Endothelial cell of umbilical vein (primary cell): ENCODE measurements around the gene DISP1. TPM values are rescaled to one million over a fixed set of nuclear protein-coding genes. Genes with fewer than 3 reads are reported as not detected.

Experiments used
- BruUV-seq: library from RNA; stranded (reverse); fragments of 400-500 nt; replicated peaks from 2 replicates; lab custom pipeline; 2021; lab: Mats Ljungman, UMichigan
- CTCF ChIA-PET: fragments of 300-600, 350-600 bp; sonication (Branson Sonifier 250); formaldehyde crosslinking; loops from one replicate; lab custom pipeline; 2021; ENCODE audit warnings: antibody characterized with exemption, inconsistent platforms; lab: Charles Lee
- POLR2A ChIA-PET: fragments of 300-600, 350-600 bp; sonication (Branson Sonifier 250); formaldehyde crosslinking; loops from one replicate; lab custom pipeline; 2021; ENCODE audit warnings: antibody characterized with exemption, inconsistent platforms; lab: Charles Lee
- DNase-seq: peaks from one replicate; pipeline ENCODE4 v3.0.0-alpha.2; 2011; ENCODE audit warnings: low read depth, low spot score
- FAIRE-seq: peaks from 2 replicates; lab custom pipeline; 2011; peaks lifted over from hg19 to GRCh38; lab: Jason Lieb, UNC
- H2AFZ ChIP-seq: 2 replicates; pipeline ENCODE4 v1.6.0; 2012; ENCODE audit warnings: low read depth, low read length, control low read depth, inconsistent platforms
- H3K27ac ChIP-seq: 2 replicates; pipeline ENCODE4 v1.5.1; 2011; ENCODE audit warnings: low read depth, mild to moderate bottlenecking, control low read depth, low read length, moderate library complexity; ENCODE audit not compliant: insufficient read depth
- H3K27me3 ChIP-seq, 2 experiments: 2 replicates each; pipeline versions ENCODE4 v1.6.0 to v1.6.1; 2011; ENCODE audit warnings: low read length in 2 of 2, mixed read lengths in 1 of 2; ENCODE audit not compliant: control insufficient read depth in 2 of 2, insufficient read depth in 2 of 2
- H3K36me3 ChIP-seq, 2 experiments: 2 replicates in 1 of 2; 3 replicates in 1 of 2; pipeline ENCODE4 v1.5.1; 2011; ENCODE audit warnings: low read length in 2 of 2, mild to moderate bottlenecking in 1 of 2, moderate library complexity in 1 of 2; ENCODE audit not compliant: control insufficient read depth in 2 of 2, insufficient read depth in 2 of 2; ENCODE audit errors: extremely low read depth in 1 of 2
- H3K4me1 ChIP-seq: 3 replicates; pipeline ENCODE4 v1.5.1; 2011; ENCODE audit warnings: mild to moderate bottlenecking, low read length; ENCODE audit not compliant: control insufficient read depth, insufficient read depth; ENCODE audit errors: extremely low read depth
- H3K4me2 ChIP-seq: 2 replicates; pipeline ENCODE4 v1.6.1; 2011; ENCODE audit warnings: low read length, control low read depth, mixed read lengths; ENCODE audit not compliant: insufficient read depth
- H3K4me3 ChIP-seq, 3 experiments: fragments of 200-600 bp in 1 of 3; sonication (generic), shearing (Covaris generic) in 1 of 3; replicated peaks in 1 of 3; 2 replicates each; pipeline ENCODE4 v1.5.1; 2011 to 2016; ENCODE audit warnings: control low read depth in 3 of 3, low read length in 3 of 3, mild to moderate bottlenecking in 2 of 3, inconsistent platforms in 1 of 3, low read depth in 1 of 3, moderate library complexity in 1 of 3; ENCODE audit not compliant: insufficient read depth in 1 of 3
- H3K79me2 ChIP-seq: 2 replicates; pipeline ENCODE4 v1.6.0; 2012; ENCODE audit warnings: low read length, inconsistent platforms; ENCODE audit not compliant: control insufficient read depth, insufficient read depth
- H3K9ac ChIP-seq: replicated peaks from 2 replicates; pipeline ENCODE3; 2011; ENCODE audit warnings: low read length, control low read depth; ENCODE audit not compliant: insufficient read depth; ENCODE audit errors: extremely low read depth
- H3K9me1 ChIP-seq: replicated peaks from 3 replicates; pipeline ENCODE4 v1.6.0; 2011; ENCODE audit warnings: mild to moderate bottlenecking, low read length; ENCODE audit not compliant: control insufficient read depth, insufficient read depth; ENCODE audit errors: extremely low read depth
- H3K9me3 ChIP-seq: replicated peaks from 2 replicates; pipeline ENCODE4 v1.5.1; 2012; ENCODE audit warnings: low read length, inconsistent platforms; ENCODE audit not compliant: control insufficient read depth, insufficient read depth
- H4K20me1 ChIP-seq: replicated peaks from 2 replicates; pipeline ENCODE3; 2011; ENCODE audit warnings: mild to moderate bottlenecking, low read length; ENCODE audit not compliant: control insufficient read depth, insufficient read depth; ENCODE audit errors: extremely low read depth
- EZH2 ChIP-seq: IDR thresholded peaks from 2 replicates; pipeline ENCODE4 v1.6.1; 2012; ENCODE audit warnings: borderline replicate concordance, low read depth, mild to moderate bottlenecking, moderate library complexity, low read length, inconsistent platforms; ENCODE audit not compliant: severe bottlenecking
- FOS ChIP-seq: IDR thresholded peaks from 2 replicates; pipeline ENCODE4 v1.6.1; 2011; ENCODE audit warnings: mild to moderate bottlenecking, low read length, moderate library complexity, borderline replicate concordance; ENCODE audit not compliant: insufficient read depth
- GATA2 ChIP-seq: IDR thresholded peaks from 2 replicates; pipeline ENCODE4 v1.7.0; 2011; ENCODE audit warnings: low read depth, mild to moderate bottlenecking, moderate library complexity, mixed read lengths, low read length; ENCODE audit not compliant: insufficient read length, insufficient read depth
- JUN ChIP-seq: IDR thresholded peaks from 2 replicates; pipeline ENCODE4 v1.6.1; 2011; ENCODE audit warnings: borderline replicate concordance, low read depth; ENCODE audit not compliant: insufficient read length, insufficient read depth
- MAX ChIP-seq: IDR thresholded peaks from 2 replicates; pipeline ENCODE4 v1.6.1; 2011; ENCODE audit not compliant: insufficient read depth, insufficient read length
- MYC ChIP-seq: IDR thresholded peaks from one replicate; pipeline ENCODE4 v1.6.1; 2011; ENCODE audit warnings: mild to moderate bottlenecking, low read depth, low read length
- POLR2A ChIP-seq: IDR thresholded peaks from 2 replicates; pipeline ENCODE4 v1.6.1; 2012; ENCODE audit warnings: low read depth, mild to moderate bottlenecking, control low read depth, low read length
- POLR2AphosphoS5 ChIP-seq: IDR thresholded peaks from 2 replicates; pipeline ENCODE4 v1.6.1; 2012; ENCODE audit warnings: low read depth, mild to moderate bottlenecking, control low read depth, low read length, moderate library complexity; ENCODE audit not compliant: insufficient read depth
- dilution Hi-C: fragments of 300-500 bp; cut with MboI; formaldehyde crosslinking; loops from one replicate; pipeline ENCODE4 v1.15.0; 2019; ENCODE audit warnings: low sequenced_read_pairs; ENCODE audit not compliant: extremely low pct_ligation_motif_present
- intact Hi-C: fragments of 100-400 bp; cut with micrococcal nuclease; formaldehyde crosslinking; loops from one replicate; pipeline ENCODE4 v1.10.0; 2022
- polyA plus RNA-seq, 4 experiments: library from polyadenylated mRNA; depleted of rRNA in 3 of 4; stranded (reverse) in 3 of 4; unstranded in 1 of 4; fragments of >200 nt; gene quantifications; 2 replicates each; pipeline versions ENCODE4 v1.2.1 to v1.2.3, GENCODE V29; 2011 to 2012; ENCODE audit warnings: missing spikeins in 1 of 4
- total RNA-seq: library from RNA; stranded (reverse); gene quantifications from 2 replicates; pipeline ENCODE4 v1.2.3, GENCODE V29; 2021
- TF ChIP-seq, protein P1 (sequence below), 2 donors: IDR thresholded peaks; 1 replicate in 1 of 2; 2 replicates in 1 of 2; pipeline ENCODE4 v1.5.1; 2011; ENCODE audit warnings: low read length in 2 of 2, mild to moderate bottlenecking in 2 of 2, moderate library complexity in 2 of 2, control low read depth in 1 of 2, inconsistent platforms in 1 of 2, low read depth in 1 of 2; ENCODE audit not compliant: insufficient read depth in 1 of 2; ENCODE audit errors: extremely low read depth in 1 of 2

The DISP1 gene
- total and polyA plus RNA-seq, 2 donors (not counting 3 experiments of a cell fraction or from before 2014, with no cell fraction given): 3.9 TPM

GRCh38 chr1:222844411-222844779, 29.6 kb downstream of the DISP1 start:
- no peak for DNase-seq
- POLR2A ChIA-PET: no interaction called here

More at GRCh38 chr1:222844411-222844779, 29.6 kb downstream of the DISP1 start:
- H3K9me3 ChIP-seq: no peaks in the 10 kb centered on the region
- no peaks in the 10 kb centered on the region for H4K20me1 ChIP-seq
- H3K9ac ChIP-seq: no peak overlapping the region
- dilution Hi-C loops (no loop called here), intact Hi-C loops (no loop called here)
- no peak overlapping the region for H2AFZ ChIP-seq
- no peaks in the 10 kb centered on the region for H3K79me2 ChIP-seq
- H3K4me2 ChIP-seq: no peak overlapping the region
- no peaks in the 10 kb centered on the region for H3K27me3 ChIP-seq
- no peaks in the 10 kb centered on the region for H3K36me3 ChIP-seq
- no peak overlapping the region for H3K4me3 ChIP-seq
- FAIRE-seq: peak; percentile 21
- CTCF ChIA-PET: interaction anchor here (1.7 kb wide), 1 partner anchor 11 kb away, joined by 4 read pairs; no protein-coding TSS in a partner anchor
- TF ChIP-seq, protein P1, sequence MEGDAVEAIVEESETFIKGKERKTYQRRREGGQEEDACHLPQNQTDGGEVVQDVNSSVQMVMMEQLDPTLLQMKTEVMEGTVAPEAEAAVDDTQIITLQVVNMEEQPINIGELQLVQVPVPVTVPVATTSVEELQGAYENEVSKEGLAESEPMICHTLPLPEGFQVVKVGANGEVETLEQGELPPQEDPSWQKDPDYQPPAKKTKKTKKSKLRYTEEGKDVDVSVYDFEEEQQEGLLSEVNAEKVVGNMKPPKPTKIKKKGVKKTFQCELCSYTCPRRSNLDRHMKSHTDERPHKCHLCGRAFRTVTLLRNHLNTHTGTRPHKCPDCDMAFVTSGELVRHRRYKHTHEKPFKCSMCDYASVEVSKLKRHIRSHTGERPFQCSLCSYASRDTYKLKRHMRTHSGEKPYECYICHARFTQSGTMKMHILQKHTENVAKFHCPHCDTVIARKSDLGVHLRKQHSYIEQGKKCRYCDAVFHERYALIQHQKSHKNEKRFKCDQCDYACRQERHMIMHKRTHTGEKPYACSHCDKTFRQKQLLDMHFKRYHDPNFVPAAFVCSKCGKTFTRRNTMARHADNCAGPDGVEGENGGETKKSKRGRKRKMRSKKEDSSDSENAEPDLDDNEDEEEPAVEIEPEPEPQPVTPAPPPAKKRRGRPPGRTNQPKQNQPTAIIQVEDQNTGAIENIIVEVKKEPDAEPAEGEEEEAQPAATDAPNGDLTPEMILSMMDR (IDR thresholded peaks at IDR 0.05; ENCODE audit: extremely low read depth in 1 of 2, insufficient read depth in 1 of 2, low read depth in 1 of 2, low read length in 2 of 2): no peak
- TF ChIP-seq GATA2 (no peak), MYC (no peak), MAX (no peak), POLR2AphosphoS5 (no peak), JUN (no peak), FOS (no peak), EZH2 (no peak), POLR2A (no peak)
- H3K27ac ChIP-seq: no peak overlapping the region
- no TSS peak for BruUV-seq
- no peaks in the 10 kb centered on the region for H3K4me1 ChIP-seq
- H3K9me1 ChIP-seq: peaks cover 2% of the 10 kb centered on the region
